Stimulated activated CD4-positive, alpha-beta T cell treated with anti-CD3 and anti-CD28 coated beads, Interleukin-15, amount 100 ng/mL, for 24 hours (primary cell): ENCODE results near the gene SRPRB.

Source experiments
- DNase-seq: peaks from one replicate; pipeline ENCODE4 v3.0.0-alpha.2; 2020

SRPRB gene

GRCh38 chr3:133805702-133806475 is at the start of gene SRPRB:
Gene SRPRB, plus strand, starts transcription at chr3:133805815. Its CDS starts 34 bp downstream, at chr3:133805849.
- DNase-seq, result peak; percentile 97

GRCh38 chr3:133756716-133757694 is 48.6 kb upstream of the SRPRB start:
- DNase-seq, result no peak

- DNase-seq, result no peak
These were observed 47.7 kb upstream of the SRPRB start for GRCh38 chr3:133757701-133758567.

GRCh38 chr3:133758568-133758928 is 47.1 kb upstream of the SRPRB start:
- DNase-seq, result no peak

- no peak for DNase-seq
These were observed 46.5 kb upstream of the SRPRB start for GRCh38 chr3:133758964-133759739.

- DNase-seq, result no peak
These were observed 45.8 kb upstream of the SRPRB start for GRCh38 chr3:133759740-133760305.

GRCh38 chr3:133760916-133761315 is 44.7 kb upstream of the SRPRB start:
- no peak for DNase-seq

- no peak for DNase-seq
These were observed 43.8 kb upstream of the SRPRB start for GRCh38 chr3:133761605-133762484.

GRCh38 chr3:133762539-133762938 is 43.1 kb upstream of the SRPRB start:
- DNase-seq, result no peak

GRCh38 chr3:133763797-133764683 is 41.6 kb upstream of the SRPRB start:
- no peak for DNase-seq

GRCh38 chr3:133765256-133765655 is 40.4 kb upstream of the SRPRB start:
- DNase-seq, result no peak

GRCh38 chr3:133767607-133768006 is 38.0 kb upstream of the SRPRB start:
- DNase-seq, result no peak

GRCh38 chr3:133769536-133769935 is 36.1 kb upstream of the SRPRB start:
- DNase-seq, result no peak

GRCh38 chr3:133773732-133774131 is 31.9 kb upstream of the SRPRB start:
- DNase-seq, result no peak

GRCh38 chr3:133775309-133775708 is 30.3 kb upstream of the SRPRB start:
- DNase-seq, result no peak

- DNase-seq, result no peak
These were observed 29.8 kb upstream of the SRPRB start for GRCh38 chr3:133775835-133776234.

GRCh38 chr3:133776794-133777438 is 28.7 kb upstream of the SRPRB start:
- DNase-seq, result no peak

GRCh38 chr3:133777807-133778568 is 27.6 kb upstream of the SRPRB start:
- no peak for DNase-seq
